Measurements from ENCODE around the gene SCD5.

The SCD5 gene

GRCh38 chr4:82706349-82707000, 92.1 kb downstream of the SCD5 start:
- Histone ChIP-seq H3K4me1 (ENCODE audit: control insufficient read depth in 1 of 2, insufficient read depth in 1 of 2, low read depth in 1 of 2, low read length in 1 of 2) (no peaks in the 10 kb centered on the region), H3K9me3 (no peaks in the 10 kb centered on the region), H3K27ac (no peak overlapping the region), H3K4me3 (ENCODE audit: low read depth in 1 of 2, low read length in 1 of 2) (no peak overlapping the region), H3K27me3 (no peaks in the 10 kb centered on the region), H3K36me3 (no peaks in the 10 kb centered on the region)
- TF ChIP-seq, protein P1, sequence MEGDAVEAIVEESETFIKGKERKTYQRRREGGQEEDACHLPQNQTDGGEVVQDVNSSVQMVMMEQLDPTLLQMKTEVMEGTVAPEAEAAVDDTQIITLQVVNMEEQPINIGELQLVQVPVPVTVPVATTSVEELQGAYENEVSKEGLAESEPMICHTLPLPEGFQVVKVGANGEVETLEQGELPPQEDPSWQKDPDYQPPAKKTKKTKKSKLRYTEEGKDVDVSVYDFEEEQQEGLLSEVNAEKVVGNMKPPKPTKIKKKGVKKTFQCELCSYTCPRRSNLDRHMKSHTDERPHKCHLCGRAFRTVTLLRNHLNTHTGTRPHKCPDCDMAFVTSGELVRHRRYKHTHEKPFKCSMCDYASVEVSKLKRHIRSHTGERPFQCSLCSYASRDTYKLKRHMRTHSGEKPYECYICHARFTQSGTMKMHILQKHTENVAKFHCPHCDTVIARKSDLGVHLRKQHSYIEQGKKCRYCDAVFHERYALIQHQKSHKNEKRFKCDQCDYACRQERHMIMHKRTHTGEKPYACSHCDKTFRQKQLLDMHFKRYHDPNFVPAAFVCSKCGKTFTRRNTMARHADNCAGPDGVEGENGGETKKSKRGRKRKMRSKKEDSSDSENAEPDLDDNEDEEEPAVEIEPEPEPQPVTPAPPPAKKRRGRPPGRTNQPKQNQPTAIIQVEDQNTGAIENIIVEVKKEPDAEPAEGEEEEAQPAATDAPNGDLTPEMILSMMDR (IDR thresholded peaks at IDR 0.05) = no peak

DNA sequence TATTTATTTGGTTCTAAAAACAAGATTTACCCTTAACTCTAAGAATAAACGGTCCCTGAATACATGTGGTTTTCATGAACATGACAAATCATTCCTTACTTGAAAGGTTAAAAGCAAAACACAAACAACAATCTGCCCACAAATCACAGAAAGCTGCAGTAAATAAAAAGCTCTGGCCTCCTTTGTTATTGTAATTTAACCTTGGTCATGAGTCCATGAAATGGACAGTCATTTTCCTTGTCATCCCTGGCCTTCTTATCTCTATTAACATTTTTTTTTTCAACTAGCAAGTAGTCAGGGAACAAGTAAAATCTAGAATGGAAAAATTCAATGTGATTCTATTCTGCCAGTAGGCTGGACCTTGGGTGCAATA, 92.7 kb downstream of the SCD5 start:
- no peaks in the 10 kb centered on the region for H3K9me3 ChIP-seq
- H3K27me3 ChIP-seq = no peaks in the 10 kb centered on the region
- H3K36me3 ChIP-seq = no peaks in the 10 kb centered on the region
- no peaks in the 10 kb centered on the region for H3K4me1 ChIP-seq (ENCODE audit: control insufficient read depth in 1 of 2, insufficient read depth in 1 of 2, low read depth in 1 of 2, low read length in 1 of 2)
- H3K4me3 ChIP-seq (ENCODE audit: low read depth in 1 of 2, low read length in 1 of 2) = no peak overlapping the region
- H3K27ac ChIP-seq = no peak overlapping the region
- TF ChIP-seq, protein P1 (IDR thresholded peaks at IDR 0.05) = no peak

- TF ChIP-seq, protein P1 (IDR thresholded peaks at IDR 0.05) = no peak
- no peak overlapping the region for H3K27ac ChIP-seq
Measured at GRCh38 chr4:82705169-82705927, 93.2 kb downstream of the SCD5 start.

DNA sequence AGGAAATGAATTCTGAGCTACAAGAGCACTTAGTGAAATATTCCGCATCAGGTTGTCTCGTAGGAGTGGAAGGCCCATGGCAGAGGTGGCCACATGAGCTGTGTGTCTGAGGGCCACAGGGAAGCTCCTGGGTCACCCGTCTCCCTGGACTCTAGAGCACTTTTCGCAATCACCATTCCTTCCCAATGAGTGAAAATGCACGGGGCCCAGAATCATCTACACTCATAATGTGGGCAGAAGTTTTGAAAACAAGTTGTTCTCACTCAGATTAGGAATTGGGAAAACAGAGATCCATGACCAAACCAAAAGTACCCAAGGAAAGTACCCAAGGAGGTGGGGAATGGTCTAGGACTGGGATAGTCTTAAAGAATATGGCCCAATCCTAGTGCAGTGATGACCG, 94.4 kb downstream of the SCD5 start:
- no peak overlapping the region for H3K4me3 ChIP-seq (ENCODE audit: low read depth in 1 of 2, low read length in 1 of 2)
- H3K4me1 ChIP-seq (ENCODE audit: control insufficient read depth in 1 of 2, insufficient read depth in 1 of 2, low read depth in 1 of 2, low read length in 1 of 2) = no peaks in the 10 kb centered on the region
- H3K36me3 ChIP-seq = no peaks in the 10 kb centered on the region
- no peak overlapping the region for H3K27ac ChIP-seq
- no peaks in the 10 kb centered on the region for H3K27me3 ChIP-seq
- H3K9me3 ChIP-seq = no peaks in the 10 kb centered on the region
- TF ChIP-seq, protein P1 (IDR thresholded peaks at IDR 0.05) = no peak

More at GRCh38 chr4:82705169-82705927, 93.2 kb downstream of the SCD5 start:
- Histone ChIP-seq H3K4me3 (ENCODE audit: low read depth in 1 of 2, low read length in 1 of 2) (no peak overlapping the region), H3K27me3 (no peaks in the 10 kb centered on the region), H3K36me3 (no peaks in the 10 kb centered on the region), H3K4me1 (ENCODE audit: control insufficient read depth in 1 of 2, insufficient read depth in 1 of 2, low read depth in 1 of 2, low read length in 1 of 2) (no peaks in the 10 kb centered on the region), H3K9me3 (no peaks in the 10 kb centered on the region)

- TF ChIP-seq, protein P1 (IDR thresholded peaks at IDR 0.05) = no peak
- Histone ChIP-seq H3K36me3 (no peaks in the 10 kb centered on the region), H3K27me3 (no peaks in the 10 kb centered on the region), H3K27ac (no peak overlapping the region), H3K4me1 (ENCODE audit: control insufficient read depth in 1 of 2, insufficient read depth in 1 of 2, low read depth in 1 of 2, low read length in 1 of 2) (no peaks in the 10 kb centered on the region), H3K4me3 (ENCODE audit: low read depth in 1 of 2, low read length in 1 of 2) (no peak overlapping the region), H3K9me3 (no peaks in the 10 kb centered on the region)
Measured at GRCh38 chr4:82698412-82698811, 100.2 kb downstream of the SCD5 start.
